ENCODE measurements around the gene SAP30L. TPM values are rescaled to one million over a fixed set of nuclear protein-coding genes. Genes with fewer than 3 reads are reported as not detected.

Gene SAP30L
- total and polyA plus RNA-seq, 2 experiments from 2014 or later, result 21.4 to 29.3 TPM

GRCh38 chr5:154421868-154422267 is 23.9 kb upstream of the SAP30L start:
- Histone ChIP-seq H3K79me2 (replicated peaks; ENCODE audit: insufficient read depth) (no peaks in the 10 kb centered on the region), H3K9me2 (ENCODE audit: insufficient read depth) (no peaks in the 10 kb centered on the region), H3K27me3 (ENCODE audit: insufficient read depth) (no peaks in the 10 kb centered on the region), H3K4me1 (ENCODE audit: insufficient read depth) (0 out of 2 replicates have a peak, but pooled peaks cover 7% of the 10 kb centered on the region), H3K36me3 (ENCODE audit: insufficient read depth) (no peaks in the 10 kb centered on the region), H4K20me1 (replicated peaks; ENCODE audit: insufficient read depth) (no peaks in the 10 kb centered on the region; the same call in 1 of the 2 replicates), H3K27ac (ENCODE audit: low read depth) (no peak overlapping the region), H2AFZ (no peak overlapping the region), H3F3A (replicated peaks; ENCODE audit: low read depth) (no peaks in the 10 kb centered on the region), H3K4me2 (no peak overlapping the region), H3K4me3 (no peak overlapping the region)
- Mint-ChIP-seq H3K9me3 (peaks cover 6% of the 10 kb centered on the region; the same call in 1 of the 3 replicates), H3K27me3 (ENCODE audit: insufficient read depth, low read depth, poor library complexity) (peaks cover 9% of the 10 kb centered on the region), H3K4me3 (no peak overlapping the region), H3K4me1 (peaks cover 16% of the 10 kb centered on the region), H3K27ac (no peak overlapping the region), H3K36me3 (ENCODE audit: low read depth) (0 out of 3 replicates have a peak, but pooled peaks cover 3% of the 10 kb centered on the region)
- peak; percentile 70 to 92 for TF ChIP-seq CTCF (conservative IDR thresholded peaks at IDR 0.05; ENCODE audit: low read depth in 2 of 2)
- TF ChIP-seq NANOG (IDR thresholded peaks at IDR 0.05; ENCODE audit: borderline replicate concordance), result no peak
- peak; percentile 81 for ATAC-seq
- DNase-seq (ENCODE audit: low spot score), result peak; percentile 69

GRCh38 chr5:154422298-154422697 is 23.5 kb upstream of the SAP30L start:
- no peaks in the 10 kb centered on the region for H3K79me2 ChIP-seq (replicated peaks; ENCODE audit: insufficient read depth)
- H3K9me2 ChIP-seq (ENCODE audit: insufficient read depth), result no peaks in the 10 kb centered on the region
- 0 out of 2 replicates have a peak, but pooled peaks cover 7% of the 10 kb centered on the region for H3K4me1 ChIP-seq (ENCODE audit: insufficient read depth)
- TF ChIP-seq JUNB (IDR thresholded peaks at IDR 0.05; ENCODE audit: unreplicated experiment) (no peak), REST (IDR thresholded peaks at IDR 0.05; ENCODE audit: unreplicated experiment) (no peak), ZNF462 (CRISPR knock-in tag; IDR thresholded peaks at IDR 0.05) (no peak), POLR2AphosphoS5 (IDR thresholded peaks at IDR 0.05; ENCODE audit: low read depth) (no peak), ZNF114 (CRISPR knock-in tag; IDR thresholded peaks at IDR 0.05) (no peak), EZH2phosphoT487 (IDR thresholded peaks at IDR 0.05; ENCODE audit: unreplicated experiment) (no peak), ETS1 (IDR thresholded peaks at IDR 0.05) (no peak)

More at GRCh38 chr5:154422298-154422697, 23.5 kb upstream of the SAP30L start:
- Histone ChIP-seq H3K4me2 (no peak overlapping the region), H3F3A (replicated peaks; ENCODE audit: low read depth) (no peaks in the 10 kb centered on the region), H3K36me3 (ENCODE audit: insufficient read depth) (no peaks in the 10 kb centered on the region), H3K27ac (ENCODE audit: low read depth) (no peak overlapping the region), H3K4me3 (no peak overlapping the region), H3K27me3 (ENCODE audit: insufficient read depth) (no peaks in the 10 kb centered on the region), H2AFZ (no peak overlapping the region), H4K20me1 (replicated peaks; ENCODE audit: insufficient read depth) (no peaks in the 10 kb centered on the region; the same call in 1 of the 2 replicates)
- Mint-ChIP-seq H3K9me3 (peaks cover 6% of the 10 kb centered on the region; the same call in 1 of the 3 replicates), H3K27ac (no peak overlapping the region), H3K4me1 (peaks cover 16% of the 10 kb centered on the region), H3K27me3 (ENCODE audit: insufficient read depth, low read depth, poor library complexity) (peaks cover 9% of the 10 kb centered on the region), H3K36me3 (ENCODE audit: low read depth) (0 out of 3 replicates have a peak, but pooled peaks cover 3% of the 10 kb centered on the region), H3K4me3 (no peak overlapping the region)
- no peak for ATAC-seq
- no peak for DNase-seq (ENCODE audit: low spot score)
